HepG2 (cell line): Measurements from ENCODE around the gene CSNK1G1. TPM values are rescaled to one million over a fixed set of nuclear protein-coding genes. Genes with fewer than 3 reads are reported as not detected.

Experiments
- ARNT2 ChIP-seq: sonication (generic); formaldehyde crosslinking; IDR thresholded peaks from 2 replicates; pipeline ENCODE4 v1.8.0; 2022; ENCODE audit warnings: mild to moderate bottlenecking, low read depth, missing genetic modification reagents, moderate library complexity
- HDAC1 ChIP-seq: sonication (generic); formaldehyde crosslinking; IDR thresholded peaks from 2 replicates; pipeline ENCODE4 v1.5.1; 2020; ENCODE audit warnings: mild to moderate bottlenecking, missing genetic modification reagents
- NCOA2 ChIP-seq: sonication (generic); formaldehyde crosslinking; IDR thresholded peaks from 2 replicates; pipeline ENCODE4 v1.8.0; 2022; ENCODE audit warnings: inconsistent platforms
- POLR2A ChIP-seq, 2 experiments: IDR thresholded peaks; 2 replicates each; pipeline ENCODE4 v1.6.1; 2011; ENCODE audit warnings: low read depth in 2 of 2, low read length in 2 of 2, mild to moderate bottlenecking in 1 of 2, moderate library complexity in 1 of 2; ENCODE audit not compliant: insufficient read depth in 1 of 2
- SOX6 ChIP-seq, 2 experiments: fragments of 450-650 bp in 1 of 2; sonication (generic) in 1 of 2; formaldehyde crosslinking in 1 of 2; IDR thresholded peaks; 2 replicates each; pipeline versions ENCODE4 v1.4.0 to v1.6.1; 2017 to 2020; ENCODE audit warnings: antibody characterized with exemption in 1 of 2, mild to moderate bottlenecking in 1 of 2, missing genetic modification reagents in 1 of 2
- TGIF2 ChIP-seq: IDR thresholded peaks from 2 replicates; pipeline ENCODE4 v1.6.1; 2016; ENCODE audit warnings: control low read depth, missing compliant biosample characterization
- ZFP82 ChIP-seq: sonication (generic); formaldehyde crosslinking; IDR thresholded peaks from 2 replicates; pipeline ENCODE4 v1.5.1; 2020; ENCODE audit warnings: mild to moderate bottlenecking, missing genetic modification reagents, borderline replicate concordance
- ZNF160 ChIP-seq: sonication (generic); formaldehyde crosslinking; IDR thresholded peaks from 2 replicates; pipeline ENCODE4 v1.8.0; 2022; ENCODE audit warnings: mild to moderate bottlenecking, inconsistent platforms, missing genetic modification reagents
- ZNF256 ChIP-seq: sonication (generic); formaldehyde crosslinking; conservative IDR thresholded peaks from 2 replicates; pipeline ENCODE4 v1.4.0; 2020; ENCODE audit warnings: missing genetic modification reagents
- ZNF331 ChIP-seq: sonication (generic); formaldehyde crosslinking; IDR thresholded peaks from 2 replicates; pipeline ENCODE4 v1.4.0; 2020; ENCODE audit warnings: missing genetic modification reagents
- ZNF431 ChIP-seq: sonication (generic); formaldehyde crosslinking; IDR thresholded peaks from 2 replicates; pipeline ENCODE4 v1.9.0; 2022; ENCODE audit warnings: missing genetic modification reagents, low read depth, mild to moderate bottlenecking, borderline replicate concordance
- ZNF605 ChIP-seq: sonication (generic); formaldehyde crosslinking; IDR thresholded peaks from 2 replicates; pipeline ENCODE4 v1.8.0; 2022; ENCODE audit warnings: mild to moderate bottlenecking, missing genetic modification reagents
- ZNF773 ChIP-seq: sonication (generic); formaldehyde crosslinking; IDR thresholded peaks from 2 replicates; pipeline ENCODE4 v1.4.0; 2020; ENCODE audit warnings: missing genetic modification reagents, borderline replicate concordance
- ZSCAN25 ChIP-seq: sonication (generic); formaldehyde crosslinking; IDR thresholded peaks from 2 replicates; pipeline ENCODE4 v1.8.0; 2022; ENCODE audit warnings: mild to moderate bottlenecking, missing genetic modification reagents
- polyA plus RNA-seq, 8 experiments: library from polyadenylated mRNA; depleted of rRNA in 3 of 8; stranded (reverse) in 7 of 8; unstranded in 1 of 8; fragments of >200 nt; fragmentation: Illumina TruSeq in 4 of 8; extraction: Trizol in 4 of 8; gene quantifications; 2 replicates each; pipeline versions ENCODE4 v1.2.1 to v1.2.3, GENCODE V29; 2011 to 2016; ENCODE audit warnings: low read depth in 4 of 8, missing spikeins in 1 of 8, mixed read lengths in 1 of 8; ENCODE audit not compliant: insufficient read depth in 1 of 8
- total RNA-seq, 5 experiments: library from RNA; depleted of rRNA; stranded (reverse); fragments of >200 nt; fragmentation: Illumina TruSeq; extraction: Trizol; gene quantifications; 2 replicates each; pipeline ENCODE4 v1.2.3, GENCODE V29; 2016; ENCODE audit warnings: low read depth in 1 of 5
- TF ChIP-seq, protein P1 (sequence below): sonication (generic); formaldehyde crosslinking; conservative IDR thresholded peaks from 2 replicates; pipeline ENCODE4 v1.8.0; 2022; ENCODE audit warnings: mild to moderate bottlenecking, moderate library complexity, missing genetic modification reagents
- TF ChIP-seq, protein P2 (sequence below): sonication (generic); formaldehyde crosslinking; IDR thresholded peaks from 2 replicates; pipeline ENCODE4 v1.9.0; 2022; ENCODE audit warnings: missing genetic modification reagents, mild to moderate bottlenecking, borderline replicate concordance
- TF ChIP-seq, protein P3 (sequence below): sonication (generic); formaldehyde crosslinking; IDR thresholded peaks from 2 replicates; pipeline ENCODE4 v1.5.0; 2020; ENCODE audit warnings: mild to moderate bottlenecking, missing genetic modification reagents, borderline replicate concordance
- TF ChIP-seq, protein P4 (sequence below): sonication (generic); formaldehyde crosslinking; IDR thresholded peaks from 2 replicates; pipeline ENCODE4 v1.8.0; 2022; ENCODE audit warnings: missing genetic modification reagents, mild to moderate bottlenecking, inconsistent platforms, borderline replicate concordance

Gene CSNK1G1
- total and polyA plus RNA-seq, 2 of the 13 experiments (the other 11 are each of a cell fraction or from before 2014, with no cell fraction given): 8.5 to 12.6 TPM

DNA sequence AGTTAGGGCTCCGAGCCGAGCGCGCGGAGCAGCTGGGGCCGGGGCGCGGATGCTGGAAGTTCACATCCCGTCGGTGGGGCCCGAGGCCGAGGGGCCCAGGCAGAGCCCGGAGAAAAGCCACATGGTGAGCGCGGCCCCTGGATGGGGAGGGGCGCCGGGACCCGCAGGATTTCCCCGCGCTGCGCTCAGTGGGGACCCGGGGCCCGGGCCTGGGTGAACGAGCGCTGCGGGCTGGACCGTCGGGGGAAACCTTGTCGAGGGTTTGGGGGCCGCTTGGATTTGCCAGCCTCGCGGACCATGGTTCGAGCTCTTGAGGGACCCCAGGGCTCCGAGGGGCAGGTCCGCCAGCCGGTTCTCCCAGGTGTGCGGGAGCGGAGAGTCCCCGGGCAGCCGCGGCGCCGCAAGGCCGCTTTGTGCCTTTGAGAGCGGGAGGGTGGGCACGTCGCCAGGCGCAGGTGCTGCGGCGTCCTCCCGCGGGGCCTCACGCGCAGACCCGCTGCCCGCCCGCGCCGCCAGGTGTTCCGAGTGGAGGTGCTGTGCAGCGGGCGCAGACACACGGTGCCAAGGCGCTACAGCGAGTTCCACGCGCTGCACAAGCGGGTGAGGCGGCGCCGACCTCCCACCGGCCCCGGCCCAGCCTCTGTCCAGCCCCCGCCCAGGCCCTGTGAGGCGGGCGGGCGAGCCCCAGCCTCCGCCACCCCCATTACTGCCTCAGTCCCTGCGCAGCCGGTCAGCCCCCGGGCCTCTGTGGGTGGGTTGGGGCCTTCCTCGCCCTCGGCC lies 204.1 kb downstream of the CSNK1G1 start, which contains the start of gene SNX22 (continued):
- TF ChIP-seq ZFP82 (CRISPR knock-in tag) (peak; percentile 87; the same call in 1 of the 2 replicates), NCOA2 (CRISPR knock-in tag) (no peak), ZNF773 (CRISPR knock-in tag) (0 out of 2 replicates have a peak, but pooled peaks have one; percentile 46), ZNF331 (CRISPR knock-in tag) (no peak), HDAC1 (CRISPR knock-in tag) (peak; percentile 70), TGIF2 (no peak), ZNF605 (CRISPR knock-in tag) (0 out of 2 replicates have a peak, but pooled peaks have one; percentile 12), ZNF431 (CRISPR knock-in tag) (0 out of 2 replicates have a peak, but pooled peaks have one; percentile 34), ZNF256 (CRISPR knock-in tag) (no peak), ARNT2 (CRISPR knock-in tag) (peak; percentile 54; the same call in 1 of the 2 replicates), SOX6 (IDR thresholded peaks at IDR 0.05) (no peak), SOX6 (CRISPR knock-in tag; IDR thresholded peaks at IDR 0.05) (peak; percentile 37; the same call in 1 of the 2 replicates), ZNF160 (CRISPR knock-in tag) (no peak), POLR2A (IDR thresholded peaks at IDR 0.05; ENCODE audit: insufficient read depth in 1 of 2, low read depth in 2 of 2, low read length in 2 of 2) (peak in 1 of 2 experiments; percentile 79; a peak in 3 of 4 replicates), ZSCAN25 (CRISPR knock-in tag) (0 out of 2 replicates have a peak, but pooled peaks have one; percentile 38)
- TF ChIP-seq, protein P1, sequence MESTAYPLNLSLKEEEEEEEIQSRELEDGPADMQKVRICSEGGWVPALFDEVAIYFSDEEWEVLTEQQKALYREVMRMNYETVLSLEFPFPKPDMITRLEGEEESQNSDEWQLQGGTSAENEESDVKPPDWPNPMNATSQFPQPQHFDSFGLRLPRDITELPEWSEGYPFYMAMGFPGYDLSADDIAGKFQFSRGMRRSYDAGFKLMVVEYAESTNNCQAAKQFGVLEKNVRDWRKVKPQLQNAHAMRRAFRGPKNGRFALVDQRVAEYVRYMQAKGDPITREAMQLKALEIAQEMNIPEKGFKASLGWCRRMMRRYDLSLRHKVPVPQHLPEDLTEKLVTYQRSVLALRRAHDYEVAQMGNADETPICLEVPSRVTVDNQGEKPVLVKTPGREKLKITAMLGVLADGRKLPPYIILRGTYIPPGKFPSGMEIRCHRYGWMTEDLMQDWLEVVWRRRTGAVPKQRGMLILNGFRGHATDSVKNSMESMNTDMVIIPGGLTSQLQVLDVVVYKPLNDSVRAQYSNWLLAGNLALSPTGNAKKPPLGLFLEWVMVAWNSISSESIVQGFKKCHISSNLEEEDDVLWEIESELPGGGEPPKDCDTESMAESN (CRISPR knock-in tag): 0 out of 2 replicates have a peak, but pooled peaks have one; percentile 38
- TF ChIP-seq, protein P2, sequence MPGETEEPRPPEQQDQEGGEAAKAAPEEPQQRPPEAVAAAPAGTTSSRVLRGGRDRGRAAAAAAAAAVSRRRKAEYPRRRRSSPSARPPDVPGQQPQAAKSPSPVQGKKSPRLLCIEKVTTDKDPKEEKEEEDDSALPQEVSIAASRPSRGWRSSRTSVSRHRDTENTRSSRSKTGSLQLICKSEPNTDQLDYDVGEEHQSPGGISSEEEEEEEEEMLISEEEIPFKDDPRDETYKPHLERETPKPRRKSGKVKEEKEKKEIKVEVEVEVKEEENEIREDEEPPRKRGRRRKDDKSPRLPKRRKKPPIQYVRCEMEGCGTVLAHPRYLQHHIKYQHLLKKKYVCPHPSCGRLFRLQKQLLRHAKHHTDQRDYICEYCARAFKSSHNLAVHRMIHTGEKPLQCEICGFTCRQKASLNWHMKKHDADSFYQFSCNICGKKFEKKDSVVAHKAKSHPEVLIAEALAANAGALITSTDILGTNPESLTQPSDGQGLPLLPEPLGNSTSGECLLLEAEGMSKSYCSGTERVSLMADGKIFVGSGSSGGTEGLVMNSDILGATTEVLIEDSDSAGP (CRISPR knock-in tag): peak; percentile 72; the same call in 1 of the 2 replicates
- TF ChIP-seq, protein P3, sequence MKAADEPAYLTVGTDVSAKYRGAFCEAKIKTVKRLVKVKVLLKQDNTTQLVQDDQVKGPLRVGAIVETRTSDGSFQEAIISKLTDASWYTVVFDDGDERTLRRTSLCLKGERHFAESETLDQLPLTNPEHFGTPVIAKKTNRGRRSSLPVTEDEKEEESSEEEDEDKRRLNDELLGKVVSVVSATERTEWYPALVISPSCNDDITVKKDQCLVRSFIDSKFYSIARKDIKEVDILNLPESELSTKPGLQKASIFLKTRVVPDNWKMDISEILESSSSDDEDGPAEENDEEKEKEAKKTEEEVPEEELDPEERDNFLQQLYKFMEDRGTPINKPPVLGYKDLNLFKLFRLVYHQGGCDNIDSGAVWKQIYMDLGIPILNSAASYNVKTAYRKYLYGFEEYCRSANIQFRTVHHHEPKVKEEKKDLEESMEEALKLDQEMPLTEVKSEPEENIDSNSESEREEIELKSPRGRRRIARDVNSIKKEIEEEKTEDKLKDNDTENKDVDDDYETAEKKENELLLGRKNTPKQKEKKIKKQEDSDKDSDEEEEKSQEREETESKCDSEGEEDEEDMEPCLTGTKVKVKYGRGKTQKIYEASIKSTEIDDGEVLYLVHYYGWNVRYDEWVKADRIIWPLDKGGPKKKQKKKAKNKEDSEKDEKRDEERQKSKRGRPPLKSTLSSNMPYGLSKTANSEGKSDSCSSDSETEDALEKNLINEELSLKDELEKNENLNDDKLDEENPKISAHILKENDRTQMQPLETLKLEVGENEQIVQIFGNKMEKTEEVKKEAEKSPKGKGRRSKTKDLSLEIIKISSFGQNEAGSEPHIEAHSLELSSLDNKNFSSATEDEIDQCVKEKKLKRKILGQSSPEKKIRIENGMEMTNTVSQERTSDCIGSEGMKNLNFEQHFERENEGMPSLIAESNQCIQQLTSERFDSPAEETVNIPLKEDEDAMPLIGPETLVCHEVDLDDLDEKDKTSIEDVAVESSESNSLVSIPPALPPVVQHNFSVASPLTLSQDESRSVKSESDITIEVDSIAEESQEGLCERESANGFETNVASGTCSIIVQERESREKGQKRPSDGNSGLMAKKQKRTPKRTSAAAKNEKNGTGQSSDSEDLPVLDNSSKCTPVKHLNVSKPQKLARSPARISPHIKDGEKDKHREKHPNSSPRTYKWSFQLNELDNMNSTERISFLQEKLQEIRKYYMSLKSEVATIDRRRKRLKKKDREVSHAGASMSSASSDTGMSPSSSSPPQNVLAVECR: peak; percentile 45; the same call in 1 of the 2 replicates
- TF ChIP-seq, protein P4, sequence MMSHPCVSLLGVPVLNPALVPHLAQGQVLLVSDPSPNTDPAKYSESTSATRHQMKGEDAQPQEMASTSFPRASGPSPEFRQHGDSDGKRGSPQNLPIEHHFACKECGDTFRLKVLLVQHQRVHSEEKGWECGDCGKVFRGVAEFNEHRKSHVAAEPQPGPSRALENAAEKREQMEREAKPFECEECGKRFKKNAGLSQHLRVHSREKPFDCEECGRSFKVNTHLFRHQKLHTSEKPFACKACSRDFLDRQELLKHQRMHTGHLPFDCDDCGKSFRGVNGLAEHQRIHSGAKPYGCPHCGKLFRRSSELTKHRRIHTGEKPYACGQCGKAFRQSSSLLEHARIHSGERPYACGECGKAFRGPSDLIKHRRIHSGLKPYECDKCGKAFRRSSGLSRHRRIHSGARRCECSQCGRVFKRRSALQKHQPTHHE (CRISPR knock-in tag): 0 out of 2 replicates have a peak, but pooled peaks have one; percentile 44
